Activated CD8-positive, alpha-beta memory T cell treated with anti-CD3 and anti-CD28 coated beads, Interleukin-2, amount 10 ng/mL, durations not matched to agents 7 days and 5 days (primary cell): ENCODE results near the gene CATSPERD. TPM values are rescaled to one million over a fixed set of nuclear protein-coding genes. Genes with fewer than 3 reads are reported as not detected.
"Not testable (repeated sequence)": the region's sequence is repeated elsewhere in the genome, so short reads cannot be mapped to it uniquely, and the experiment has no call there.

Source experiments
- ATAC-seq: fragments of 150-1000 bp; cut with Tn5 transposase; one replicate; pipeline ENCODE4 v1.10.0; 2021; ENCODE audit warnings: moderate library complexity
- CTCF ChIA-PET: fragments of 350-600 bp; sonication (Branson Sonifier 250); formaldehyde crosslinking; loops from one replicate; lab custom pipeline; 2021; ENCODE audit warnings: antibody characterized with exemption; lab: Charles Lee
- DNase-seq: peaks from one replicate; pipeline ENCODE4 v3.0.0-alpha.2; 2020
- H3K27ac Mint-ChIP-seq: one replicate; pipeline ENCODE4 v1.8.0; 2021; ENCODE audit warnings: mild to moderate bottlenecking, mixed read lengths
- H3K27me3 Mint-ChIP-seq: one replicate; pipeline ENCODE4 v1.8.0; 2021; ENCODE audit warnings: mixed read lengths
- H3K36me3 Mint-ChIP-seq: one replicate; pipeline ENCODE4 v1.8.0; 2021; ENCODE audit warnings: mild to moderate bottlenecking, mixed read lengths
- H3K4me1 Mint-ChIP-seq: one replicate; pipeline ENCODE4 v1.8.0; 2021; ENCODE audit warnings: mixed read lengths
- H3K4me3 Mint-ChIP-seq: one replicate; pipeline ENCODE4 v1.8.0; 2021; ENCODE audit warnings: mild to moderate bottlenecking, moderate library complexity, mixed read lengths
- H3K9me3 Mint-ChIP-seq: one replicate; pipeline ENCODE4 v1.8.0; 2022; ENCODE audit warnings: low read depth, mixed read lengths
- total RNA-seq, 2 experiments: library from RNA; stranded (reverse); gene quantifications; one replicate each; pipeline ENCODE4 v1.2.3, GENCODE V29; 2021

CATSPERD gene
- total RNA-seq, 2 experiments from 2014 or later = not detected

- H3K4me1 Mint-ChIP-seq = peaks cover 10% of the 10 kb centered on the region
- H3K27ac Mint-ChIP-seq = no peak overlapping the region
- H3K36me3 Mint-ChIP-seq = peaks cover 35% of the 10 kb centered on the region
- CTCF ChIA-PET = interaction anchor here (1.9 to 3.8 kb wide), 2 partner anchors 21 to 23 kb away, joined by 4 to 18 read pairs; partner anchors contain the start of gene RPL36
- H3K9me3 Mint-ChIP-seq = no peaks in the 10 kb centered on the region
- no peaks in the 10 kb centered on the region for H3K27me3 Mint-ChIP-seq
- ATAC-seq = no peak
- no peak for DNase-seq
- no peak overlapping the region for H3K4me3 Mint-ChIP-seq
Measured at GRCh38 chr19:5711713-5712161, 8.7 kb upstream of the CATSPERD start.

GRCh38 chr19:5713228-5713627 is 7.2 kb upstream of the CATSPERD start:
- Mint-ChIP-seq H3K4me1 (peaks cover 24% of the 10 kb centered on the region), H3K27ac (no peak overlapping the region), H3K9me3 (no peaks in the 10 kb centered on the region), H3K27me3 (no peaks in the 10 kb centered on the region), H3K4me3 (no peak overlapping the region), H3K36me3 (peaks cover 35% of the 10 kb centered on the region)
- CTCF ChIA-PET = interaction anchor here (1.9 to 3.8 kb wide), 2 partner anchors 22 to 24 kb away, joined by 6 to 18 read pairs; partner anchors contain the start of gene RPL36
- ATAC-seq = no peak
- DNase-seq = no peak

GRCh38 chr19:5714816-5715215 is 5.6 kb upstream of the CATSPERD start:
- no peaks in the 10 kb centered on the region for H3K27me3 Mint-ChIP-seq

GRCh38 chr19:5717215-5717935 is 3.1 kb upstream of the CATSPERD start:
- DNase-seq (no peak), ATAC-seq (no peak)
- peak overlapping the region; percentile 98 for H3K27ac Mint-ChIP-seq
- no peaks in the 10 kb centered on the region for H3K27me3 Mint-ChIP-seq
- H3K4me1 Mint-ChIP-seq = peaks cover 40% of the 10 kb centered on the region
- H3K36me3 Mint-ChIP-seq = peaks cover 31% of the 10 kb centered on the region
- H3K9me3 Mint-ChIP-seq = no peaks in the 10 kb centered on the region
- H3K4me3 Mint-ChIP-seq = peak overlapping the region; percentile 92
- CTCF ChIA-PET = interaction anchor here (0.6 to 6.5 kb wide), 3 partner anchors 9 to 29 kb away, joined by 3 to 122 read pairs (median 4); partner anchors contain the start of gene RPL36

More at GRCh38 chr19:5714816-5715215, 5.6 kb upstream of the CATSPERD start:
- CTCF ChIA-PET = interaction anchor here (1.7 to 3.8 kb wide), 3 partner anchors 24 to 28 kb away, joined by 5 to 18 read pairs (median 6); partner anchors contain the start of gene RPL36
- Mint-ChIP-seq H3K36me3 (peaks cover 41% of the 10 kb centered on the region), H3K4me3 (no peak overlapping the region), H3K9me3 (no peaks in the 10 kb centered on the region), H3K4me1 (peaks cover 33% of the 10 kb centered on the region), H3K27ac (no peak overlapping the region)
- ATAC-seq (no peak), DNase-seq (no peak)

GRCh38 chr19:5718037-5718578 is 2.3 kb upstream of the CATSPERD start:
- ATAC-seq = no peak
- H3K4me3 Mint-ChIP-seq = peak overlapping the region; percentile 92
- H3K4me1 Mint-ChIP-seq = peaks cover 40% of the 10 kb centered on the region
- peak; percentile 47 for DNase-seq
- H3K27me3 Mint-ChIP-seq = no peaks in the 10 kb centered on the region
- peak overlapping the region; percentile 98 for H3K27ac Mint-ChIP-seq
- H3K36me3 Mint-ChIP-seq = peaks cover 29% of the 10 kb centered on the region
- H3K9me3 Mint-ChIP-seq = no peaks in the 10 kb centered on the region
- CTCF ChIA-PET = interaction anchor here (0.7 to 6.5 kb wide), 6 partner anchors 10 to 1136 kb away, joined by 3 to 122 read pairs (median 3); partner anchors contain the start of genes DUS3L and RPL36

GRCh38 chr19:5718579-5719273 is 1.7 kb upstream of the CATSPERD start:
- no peaks in the 10 kb centered on the region for H3K27me3 Mint-ChIP-seq
- DNase-seq = peak; percentile 84
- peaks cover 40% of the 10 kb centered on the region for H3K4me1 Mint-ChIP-seq
- peak overlapping the region; percentile 98 for H3K27ac Mint-ChIP-seq
- H3K36me3 Mint-ChIP-seq = peaks cover 24% of the 10 kb centered on the region
- H3K9me3 Mint-ChIP-seq = no peaks in the 10 kb centered on the region
- ATAC-seq = peak; percentile 7
- CTCF ChIA-PET = interaction anchor here (0.7 to 6.5 kb wide), 6 partner anchors 11 to 1135 kb away, joined by 3 to 122 read pairs (median 3); partner anchors contain the start of genes DUS3L and RPL36
- H3K4me3 Mint-ChIP-seq = peak overlapping the region; percentile 92

- CTCF ChIA-PET = interaction anchor here (1.0 to 6.5 kb wide), 6 partner anchors 31 to 109 kb away, joined by 3 to 122 read pairs (median 8); partner anchors contain the start of genes DUS3L, RPL36, SAFB and SAFB2
- Mint-ChIP-seq H3K9me3 (no peaks in the 10 kb centered on the region), H3K4me1 (peaks cover 37% of the 10 kb centered on the region), H3K4me3 (peak overlapping the region; percentile 92), H3K27ac (peak overlapping the region; percentile 98), H3K27me3 (no peaks in the 10 kb centered on the region), H3K36me3 (peaks cover 20% of the 10 kb centered on the region)
- peak; percentile 2 for ATAC-seq
- peak; percentile 69 for DNase-seq
Measured at GRCh38 chr19:5719274-5719960, 1.0 kb upstream of the CATSPERD start.

GRCh38 chr19:5727453-5728050 is 7.1 kb downstream of the CATSPERD start:
- DNase-seq = no peak
- Mint-ChIP-seq H3K4me3 (no peak overlapping the region), H3K36me3 (no peaks in the 10 kb centered on the region), H3K27ac (no peak overlapping the region), H3K4me1 (no peaks in the 10 kb centered on the region), H3K9me3 (no peaks in the 10 kb centered on the region), H3K27me3 (no peaks in the 10 kb centered on the region)
- CTCF ChIA-PET = interaction anchor here (0.6 to 1.0 kb wide), 2 partner anchors 65 to 377 kb away, joined by 3 to 4 read pairs; no protein-coding TSS in a partner anchor
- no peak for ATAC-seq

- CTCF ChIA-PET, H3K9me3 Mint-ChIP-seq, H3K4me3 Mint-ChIP-seq, DNase-seq, H3K27ac Mint-ChIP-seq, H3K27me3 Mint-ChIP-seq, H3K36me3 Mint-ChIP-seq, ATAC-seq, H3K4me1 Mint-ChIP-seq: not testable (repeated sequence)
Measured at GRCh38 chr19:5733172-5733571, 12.7 kb downstream of the CATSPERD start.

GRCh38 chr19:5738423-5738822 is 18.0 kb downstream of the CATSPERD start:
- DNase-seq (no peak), ATAC-seq (no peak)
- H3K4me1 Mint-ChIP-seq = no peaks in the 10 kb centered on the region
- H3K36me3 Mint-ChIP-seq = no peaks in the 10 kb centered on the region
- H3K9me3 Mint-ChIP-seq = no peaks in the 10 kb centered on the region
- H3K4me3 Mint-ChIP-seq = no peak overlapping the region
- no peak overlapping the region for H3K27ac Mint-ChIP-seq
- H3K27me3 Mint-ChIP-seq = peaks cover under 1% of the 10 kb centered on the region
- CTCF ChIA-PET = no interaction called here

- Mint-ChIP-seq H3K36me3 (no peaks in the 10 kb centered on the region), H3K27ac (no peak overlapping the region), H3K4me1 (no peaks in the 10 kb centered on the region), H3K4me3 (no peak overlapping the region), H3K9me3 (no peaks in the 10 kb centered on the region), H3K27me3 (peaks cover 3% of the 10 kb centered on the region)
- no peak for ATAC-seq
- no peak for DNase-seq
- CTCF ChIA-PET = no interaction called here
Measured at GRCh38 chr19:5742051-5742450, 21.6 kb downstream of the CATSPERD start.

- CTCF ChIA-PET = no interaction called here
- Mint-ChIP-seq H3K36me3 (no peaks in the 10 kb centered on the region), H3K4me1 (no peaks in the 10 kb centered on the region), H3K9me3 (no peaks in the 10 kb centered on the region), H3K27ac (no peak overlapping the region), H3K4me3 (no peak overlapping the region), H3K27me3 (peaks cover 5% of the 10 kb centered on the region)
- DNase-seq = no peak
- no peak for ATAC-seq
Measured at GRCh38 chr19:5743630-5744029, 23.2 kb downstream of the CATSPERD start.
